Stimulated activated CD8-positive, alpha-beta memory T cell treated with anti-CD3 and anti-CD28 coated beads, Interleukin-7, amount 100 ng/mL, for 48 hours (primary cell): ENCODE results near the gene F9.
"Not testable (repeated sequence)": the region's sequence is repeated elsewhere in the genome, so short reads cannot be mapped to it uniquely, and the experiment has no call there.

Experiments used
- DNase-seq, 2 donors: peaks; one replicate each; pipeline ENCODE4 v3.0.0-alpha.2; 2020; ENCODE audit warnings: low read depth in 1 of 2; ENCODE audit errors: extremely low read depth in 1 of 2

Gene F9

DNA sequence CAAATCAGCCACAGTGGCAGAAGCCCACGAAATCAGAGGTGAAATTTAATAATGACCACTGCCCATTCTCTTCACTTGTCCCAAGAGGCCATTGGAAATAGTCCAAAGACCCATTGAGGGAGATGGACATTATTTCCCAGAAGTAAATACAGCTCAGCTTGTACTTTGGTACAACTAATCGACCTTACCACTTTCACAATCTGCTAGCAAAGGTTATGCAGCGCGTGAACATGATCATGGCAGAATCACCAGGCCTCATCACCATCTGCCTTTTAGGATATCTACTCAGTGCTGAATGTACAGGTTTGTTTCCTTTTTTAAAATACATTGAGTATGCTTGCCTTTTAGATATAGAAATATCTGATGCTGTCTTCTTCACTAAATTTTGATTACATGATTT is at the start of gene F9:
TSS of gene F9 (plus strand) at position 190 of the 400 bp plus-strand sequence. CDS start at position 216, 26 bp downstream.
- DNase-seq: no peak

DNA sequence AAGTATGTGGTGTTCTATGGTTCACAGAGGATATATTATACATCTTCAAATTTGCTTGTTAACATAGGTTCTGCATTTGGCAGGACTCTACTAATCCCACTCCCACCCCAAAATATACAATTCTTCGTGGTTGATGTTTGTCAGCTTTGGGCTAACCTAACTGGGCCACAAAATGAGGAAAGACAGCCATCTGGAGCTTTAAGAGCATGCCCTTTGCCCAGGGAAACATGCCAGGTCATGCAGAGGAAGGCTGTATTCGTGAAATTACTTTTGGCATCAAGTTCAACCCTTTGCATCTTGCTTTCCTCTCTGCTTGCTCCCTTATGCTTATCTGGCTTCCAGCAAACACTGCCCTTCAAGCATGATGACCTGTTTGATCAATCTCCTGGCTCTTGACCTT is 46.8 kb upstream of the F9 start:
- no peak for DNase-seq

DNA sequence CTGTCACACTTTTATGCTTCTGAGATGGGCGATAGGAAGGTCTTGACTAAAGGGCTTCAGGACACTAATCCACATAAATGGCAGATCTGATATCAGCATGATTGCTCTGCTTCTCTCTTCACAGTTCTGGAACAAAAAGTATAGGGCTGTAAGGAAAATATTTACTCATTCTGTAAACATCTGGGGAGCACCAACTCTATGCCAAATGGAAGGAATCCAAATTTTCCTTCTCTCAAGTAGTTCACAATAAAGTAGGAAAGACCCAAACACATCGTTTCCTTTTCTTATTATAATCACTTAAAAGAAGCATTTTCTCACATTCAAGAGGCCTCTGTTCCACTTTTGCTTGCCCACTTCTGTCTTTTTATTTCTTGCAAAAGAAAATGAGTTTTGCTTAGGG is 45.9 kb upstream of the F9 start:
- no peak for DNase-seq

DNA sequence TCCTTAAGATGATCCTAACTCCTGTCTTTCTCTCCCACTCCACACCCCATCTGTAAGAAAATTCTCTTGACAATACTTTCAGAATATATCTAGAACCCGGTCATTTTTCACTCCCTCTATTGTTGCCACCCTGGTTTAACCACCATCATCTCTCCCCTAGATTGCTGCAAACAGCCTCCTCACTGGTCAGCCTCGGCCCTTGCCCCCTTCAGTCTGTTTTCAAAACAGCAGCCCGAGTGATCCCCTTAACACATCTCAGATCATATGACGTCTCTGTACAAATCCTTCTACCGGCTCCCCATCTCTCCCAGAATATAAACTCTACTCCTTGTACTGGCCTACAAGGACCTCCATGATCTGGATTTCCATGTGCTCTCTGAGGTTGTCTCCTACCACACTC is 35.2 kb upstream of the F9 start:
- DNase-seq: no peak

DNA sequence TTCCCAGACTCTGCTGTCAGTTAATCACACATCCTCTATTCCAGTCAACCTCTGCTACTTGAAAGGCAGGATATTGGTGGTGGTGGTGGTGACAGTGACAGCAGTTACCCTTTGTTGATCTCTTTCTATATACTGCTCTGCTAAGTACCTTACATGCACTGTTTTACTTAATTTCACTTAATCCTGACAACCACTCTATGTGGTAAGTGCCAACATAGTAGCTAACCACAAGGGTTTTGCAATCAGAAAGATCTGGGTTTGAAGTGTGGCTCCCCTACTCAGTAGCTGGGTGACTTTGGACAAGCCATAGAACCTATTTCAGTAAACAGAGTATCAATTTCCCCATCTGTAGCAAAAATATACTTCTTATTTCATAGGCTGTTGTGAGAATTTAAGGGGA is 24.2 kb upstream of the F9 start:
- DNase-seq: no peak

DNA sequence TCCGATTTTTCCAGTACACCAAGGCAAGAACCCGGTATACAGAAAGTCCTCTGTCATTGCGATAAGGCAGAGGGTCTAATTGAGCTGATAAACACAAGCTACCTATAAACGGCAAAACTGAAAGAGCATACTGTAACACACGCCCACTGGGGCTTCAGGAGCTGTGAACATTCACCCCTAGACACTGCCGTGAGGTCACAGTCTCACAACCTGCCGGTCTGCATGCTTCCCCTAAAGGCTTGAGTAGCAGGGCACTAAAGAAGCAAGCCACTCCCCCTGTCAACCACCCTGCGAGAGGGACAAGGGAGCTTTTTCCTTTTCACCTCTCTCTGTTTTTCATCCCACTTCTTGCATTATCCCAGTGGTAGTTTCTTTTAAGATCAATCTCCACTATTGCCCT is 22.4 kb upstream of the F9 start:
- no peak for DNase-seq

DNA sequence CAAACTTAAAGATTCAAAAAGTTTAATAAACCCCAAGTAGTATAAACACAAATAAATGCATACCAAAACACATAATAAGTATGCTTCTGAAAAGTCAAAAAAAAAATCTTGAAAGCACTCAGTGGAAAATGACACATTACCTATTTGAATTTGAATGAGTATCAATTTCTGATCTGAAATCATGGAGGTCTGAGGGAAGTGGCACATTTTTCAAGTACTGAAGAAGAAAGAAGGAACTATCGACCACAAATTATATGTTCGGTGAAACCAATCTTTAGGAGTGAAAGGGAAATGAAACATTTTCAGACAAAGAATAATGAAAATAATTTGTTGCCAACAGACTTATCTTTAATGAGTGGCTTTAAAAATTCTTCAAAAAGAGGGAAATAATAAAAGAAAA is 12.1 kb upstream of the F9 start:
- no peak for DNase-seq

DNA sequence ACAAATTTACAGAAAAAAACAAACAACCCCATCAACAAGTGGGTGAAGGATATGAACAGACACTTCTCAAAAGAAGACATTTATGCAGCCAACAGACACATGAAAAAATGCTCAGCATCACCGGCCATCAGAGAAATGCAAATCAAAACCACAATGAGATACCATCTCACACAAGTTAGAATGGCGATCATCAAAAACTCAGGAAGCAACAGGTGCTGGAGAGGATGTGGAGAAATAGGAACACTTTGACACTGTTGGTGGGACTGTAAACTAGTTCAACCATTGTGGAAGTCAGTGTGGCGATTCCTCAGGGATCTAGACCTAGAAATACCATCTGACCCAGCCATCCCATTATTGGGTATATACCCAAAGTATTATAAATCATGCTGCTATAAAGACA is 1.7 kb upstream of the F9 start:
- DNase-seq: not testable (repeated sequence)

DNA sequence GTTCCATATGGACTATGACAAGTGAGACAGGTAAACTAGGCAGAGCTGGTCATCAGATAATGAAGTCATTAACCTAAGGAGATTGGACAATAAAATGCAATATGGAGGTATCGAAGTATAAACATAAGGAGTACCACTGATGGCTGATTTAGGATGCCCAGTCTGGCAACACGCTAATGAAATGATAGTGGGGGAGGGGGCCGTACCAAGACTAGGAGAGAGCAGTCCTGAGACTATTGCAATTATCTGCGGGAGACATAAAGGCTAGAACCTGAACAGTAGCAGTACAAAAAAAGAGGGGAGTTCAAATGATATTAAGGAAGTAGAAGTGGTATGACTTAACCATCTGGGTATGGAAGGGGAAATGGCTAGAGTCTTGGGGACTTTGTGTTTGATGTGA is 2.3 kb downstream of the F9 start:
- DNase-seq: no peak

DNA sequence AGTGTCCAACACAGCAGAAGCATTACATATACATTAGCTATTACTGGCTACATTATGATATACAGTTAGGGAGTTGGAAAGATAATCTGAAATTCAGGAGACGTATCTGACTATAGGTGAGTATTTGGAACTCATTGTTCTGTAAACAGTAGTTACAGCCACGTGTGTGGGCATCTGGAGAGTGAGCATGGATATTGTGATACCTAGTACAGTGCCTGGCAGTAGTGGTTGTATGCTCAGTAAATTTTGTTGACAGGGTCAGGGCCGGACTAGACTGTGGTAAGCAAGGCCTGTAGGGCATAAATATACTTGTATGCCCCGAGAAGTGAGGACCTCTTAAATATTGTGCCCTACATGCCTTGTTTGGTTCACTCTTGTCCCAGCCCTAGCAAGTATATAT is 2.9 kb downstream of the F9 start:
- no peak for DNase-seq

DNA sequence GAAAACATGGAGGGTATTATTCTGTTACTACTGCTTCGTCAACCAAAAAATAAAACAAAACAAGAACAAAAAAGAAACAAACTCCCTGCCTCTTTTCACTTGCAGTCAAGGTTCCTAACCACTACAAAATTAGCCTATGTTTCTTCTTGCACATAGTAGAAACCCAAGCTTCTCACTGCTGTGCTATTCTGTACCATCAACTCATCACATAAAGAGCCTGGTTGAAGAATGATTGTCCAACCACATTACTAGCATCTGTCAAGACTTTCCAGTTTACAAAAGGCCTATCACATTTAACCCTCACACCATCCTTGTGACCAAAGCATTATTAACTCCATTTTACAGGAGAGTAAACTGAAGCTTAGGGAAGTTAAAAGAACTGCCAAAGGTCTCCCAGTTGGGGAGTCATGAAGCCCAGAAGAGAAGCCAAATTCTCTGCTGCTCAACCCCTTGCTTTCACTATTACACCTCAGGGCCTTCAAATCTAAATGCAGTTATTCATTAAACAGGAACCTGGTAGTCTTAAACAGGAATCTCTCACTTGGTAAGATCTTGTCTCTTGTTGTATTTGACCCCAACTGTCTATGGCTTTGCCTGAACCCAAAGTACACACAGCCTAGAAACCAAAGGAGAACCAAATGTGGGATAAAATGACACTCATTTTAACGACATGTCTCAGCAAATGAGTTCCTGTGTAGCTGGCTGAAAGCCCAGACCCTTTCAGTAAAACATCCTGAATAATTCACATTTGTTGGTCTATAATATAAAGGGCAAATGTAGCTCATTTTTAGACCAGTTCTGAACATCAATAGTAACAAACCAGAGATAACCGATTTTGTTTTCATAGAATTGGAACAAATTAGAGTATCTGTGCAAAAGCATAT is 8.6 kb downstream of the F9 start:
- DNase-seq: no peak

DNA sequence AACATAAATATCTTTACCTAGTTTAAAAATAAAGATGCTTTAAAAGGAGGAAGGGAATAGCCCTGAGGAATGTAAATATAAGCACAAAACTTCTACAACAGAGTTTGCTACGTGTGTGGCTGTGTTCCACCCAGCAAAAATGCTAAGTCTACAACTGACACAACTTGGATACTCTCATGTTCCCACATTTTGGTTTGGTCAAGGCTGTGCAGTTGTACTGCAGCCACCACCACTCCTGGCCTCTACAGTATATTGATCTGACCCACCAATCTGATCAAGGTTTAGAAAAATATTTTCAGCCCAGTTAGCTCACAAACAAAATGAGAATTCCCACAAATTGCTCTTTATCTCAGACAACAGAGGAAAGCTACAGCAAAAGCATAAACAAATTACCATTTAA is 12.1 kb downstream of the F9 start:
- DNase-seq: no peak

DNA sequence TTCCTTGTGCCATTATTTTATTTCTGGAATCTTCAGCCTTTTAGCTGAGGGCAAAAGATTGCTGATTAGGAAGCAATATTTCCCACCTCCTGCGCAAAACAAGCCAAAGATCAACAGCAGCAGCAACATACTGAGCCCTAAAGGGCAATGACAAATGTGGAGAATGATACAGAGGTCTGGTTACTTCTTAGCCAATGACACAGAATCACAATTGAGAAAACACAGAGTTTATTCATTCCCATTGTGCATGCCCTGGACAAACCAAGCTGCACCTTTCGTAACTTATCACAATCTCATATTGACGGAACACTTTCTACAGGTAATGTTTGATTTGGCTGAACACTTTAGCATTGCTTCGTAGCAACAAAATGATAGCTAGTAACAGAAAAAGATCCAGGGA is 13.4 kb downstream of the F9 start:
- no peak for DNase-seq

DNA sequence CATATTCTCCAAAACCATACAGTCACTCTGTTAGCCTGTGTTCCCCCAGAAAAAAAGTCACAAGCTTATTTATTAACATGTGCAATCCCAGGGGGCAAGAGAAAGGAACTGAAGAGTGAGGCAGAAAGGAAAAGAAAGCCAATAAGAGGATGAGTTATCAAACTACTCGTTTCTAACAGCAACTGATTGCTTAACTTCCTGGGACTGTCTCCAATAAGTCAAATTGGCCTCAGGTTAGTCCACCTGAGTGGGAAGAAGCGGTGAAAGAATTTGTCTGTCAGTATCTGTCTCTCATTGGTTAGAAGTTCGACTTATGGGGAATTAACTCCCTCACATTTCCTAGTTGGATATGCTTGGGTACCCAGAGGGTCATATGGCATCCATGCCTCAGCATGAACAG is 14.1 kb downstream of the F9 start:
- DNase-seq: no peak

DNA sequence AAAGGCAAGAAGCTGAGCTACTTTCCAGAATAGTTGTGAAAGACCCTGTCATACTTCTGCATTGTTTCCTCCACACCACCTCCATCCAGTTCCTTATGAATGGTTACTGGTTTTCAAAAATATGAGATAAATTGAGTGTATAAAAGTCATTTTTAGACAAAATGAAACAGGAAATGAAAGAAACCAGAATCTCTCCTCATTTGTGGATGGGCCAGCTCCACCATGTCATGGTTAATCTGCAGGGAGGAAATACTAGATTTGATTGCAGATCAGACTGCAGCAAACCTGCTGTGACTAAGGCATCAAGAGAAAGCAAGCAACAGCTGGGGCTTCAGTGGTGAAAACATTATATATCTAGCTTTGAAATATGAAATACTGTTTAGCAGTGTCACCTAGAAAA is 23.8 kb downstream of the F9 start:
- no peak for DNase-seq

DNA sequence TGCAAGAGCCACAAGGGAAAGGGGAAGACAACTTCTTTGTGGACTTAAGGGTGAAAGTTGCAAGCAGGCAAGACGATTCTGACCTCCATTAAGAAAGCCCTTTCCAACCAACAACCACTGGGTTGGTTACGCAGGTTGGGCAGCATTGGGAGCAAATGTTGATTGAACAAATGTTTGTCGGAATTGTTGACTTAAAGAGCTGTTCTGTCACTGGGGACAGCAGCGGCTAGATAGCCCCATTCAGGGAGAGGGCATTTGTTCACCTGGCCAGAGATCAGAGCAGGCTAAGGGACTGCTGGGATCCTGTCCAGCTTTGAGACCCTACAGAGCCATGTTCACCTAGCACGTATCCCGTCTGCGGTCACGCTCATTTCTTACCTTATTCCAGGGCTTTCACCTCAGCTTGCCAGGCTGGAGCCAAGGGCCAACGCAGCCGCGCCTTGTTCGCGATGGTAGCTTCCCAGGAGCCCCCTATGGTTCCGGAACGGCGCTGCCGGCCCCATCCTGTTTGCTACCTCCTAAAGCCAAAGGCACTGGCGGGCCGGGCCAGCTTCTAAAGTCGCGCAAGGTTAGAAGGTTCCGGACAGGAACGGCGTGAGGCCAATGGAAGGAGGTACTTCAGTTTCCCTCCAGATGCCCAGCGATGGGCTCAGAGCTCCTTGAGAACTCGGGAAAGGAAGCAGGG is 24.6 kb downstream of the F9 start:
- DNase-seq: no peak

DNA sequence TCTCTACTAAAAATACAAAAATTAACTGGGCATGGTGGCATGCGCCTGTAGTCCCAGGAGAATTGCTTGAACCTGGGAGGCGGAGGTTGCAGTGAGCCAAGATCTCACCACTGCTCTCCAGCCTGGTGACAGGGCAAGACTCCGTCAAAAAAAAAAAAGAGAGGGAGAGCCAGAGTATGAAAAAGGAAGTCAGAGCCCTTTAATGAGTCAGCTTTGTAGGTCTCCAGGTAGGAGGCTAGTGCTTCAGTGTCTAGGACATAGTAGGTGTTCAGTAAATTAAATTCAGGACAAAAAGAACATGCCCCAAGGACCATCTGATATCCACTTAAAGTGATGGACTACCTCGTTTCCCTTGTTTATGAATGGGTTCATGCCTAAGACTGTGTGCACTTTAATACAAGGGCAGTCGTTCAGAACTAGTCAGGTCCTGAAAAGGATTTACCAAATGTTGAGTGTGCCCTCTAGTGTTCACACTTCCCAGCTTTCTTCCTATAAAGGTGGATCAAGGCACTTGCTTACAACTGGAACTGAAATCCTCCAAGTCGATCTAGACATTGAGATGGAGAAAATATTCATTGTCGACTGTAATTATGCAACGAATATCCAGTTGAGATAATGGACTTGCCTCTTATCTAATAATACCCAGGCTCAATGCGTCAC is 29.0 kb downstream of the F9 start:
- no peak for DNase-seq

DNA sequence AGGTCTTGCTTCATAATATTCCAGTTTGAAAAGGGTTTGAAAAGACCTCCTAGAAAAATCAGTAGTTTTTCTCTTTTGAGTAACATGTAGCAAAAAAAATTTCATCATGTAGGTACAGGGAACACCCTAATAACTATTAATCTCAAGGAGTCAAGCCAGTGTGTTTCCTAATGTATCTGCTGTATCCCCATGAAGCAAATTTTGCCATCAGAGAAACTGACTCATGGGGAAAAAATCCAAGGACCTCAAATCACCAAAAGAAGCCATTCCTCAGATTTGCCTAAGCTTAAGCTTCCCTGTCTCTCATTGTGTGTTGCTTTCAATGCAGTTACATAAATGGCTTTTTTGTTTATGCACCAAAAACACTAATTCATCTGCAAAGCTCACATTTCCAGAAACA is 29.7 kb downstream of the F9 start:
- no peak for DNase-seq

DNA sequence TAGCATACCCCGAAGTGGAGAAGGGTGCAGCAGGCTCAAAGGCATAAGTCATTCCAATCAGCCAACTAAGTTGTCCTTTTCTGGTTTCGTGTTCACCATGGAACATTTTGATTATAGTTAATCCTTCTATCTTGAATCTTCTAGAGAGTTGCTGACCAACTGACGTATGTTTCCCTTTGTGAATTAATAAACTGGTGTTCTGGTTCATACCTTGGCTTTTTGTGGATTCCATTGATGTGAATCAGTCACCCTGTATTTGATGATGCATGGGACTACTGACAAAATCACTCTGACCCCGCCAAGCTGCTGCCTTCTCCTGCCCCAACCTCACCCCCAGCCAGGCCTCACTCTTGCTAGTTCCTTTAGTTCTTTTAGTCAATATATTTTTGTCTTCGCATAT is 32.7 kb downstream of the F9 start:
- DNase-seq: no peak

DNA sequence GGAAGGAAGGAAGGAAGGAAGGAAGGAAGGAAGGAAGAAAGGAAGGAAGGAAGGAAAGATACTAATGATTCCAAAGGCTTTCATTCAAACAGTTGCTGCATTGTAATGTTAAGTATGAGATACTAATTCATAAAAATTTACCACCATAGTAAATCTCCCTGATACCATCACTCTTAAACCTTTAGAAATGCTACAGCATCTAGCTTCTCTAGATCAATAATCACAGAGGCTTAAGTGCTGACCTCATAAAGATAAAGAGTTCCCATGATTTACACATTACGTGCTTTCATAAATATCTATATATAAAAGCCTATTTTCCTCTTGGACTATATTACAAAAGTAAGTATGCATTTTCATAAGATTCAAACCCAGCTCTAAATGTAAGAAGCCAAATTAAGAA is 36.4 kb downstream of the F9 start:
- no peak for DNase-seq

DNA sequence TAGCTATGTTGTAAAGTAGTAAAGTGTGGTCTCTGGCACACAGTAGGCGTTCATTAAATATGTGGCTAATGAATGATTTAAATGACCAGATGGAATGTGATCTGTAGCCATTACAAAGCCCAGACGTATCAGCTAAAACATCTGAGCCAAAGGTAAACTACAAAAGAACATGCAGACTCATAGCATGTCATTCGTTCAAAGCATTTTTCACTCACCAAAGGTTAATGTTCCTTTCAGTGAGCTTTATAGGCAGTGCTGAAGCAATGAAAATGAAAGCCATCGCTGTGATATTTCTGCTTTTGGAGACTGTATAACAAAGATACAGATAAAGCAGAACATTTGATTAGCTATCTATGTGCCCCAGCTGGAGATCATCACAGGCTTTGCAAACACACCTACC is 50.5 kb downstream of the F9 start:
- no peak for DNase-seq

DNA sequence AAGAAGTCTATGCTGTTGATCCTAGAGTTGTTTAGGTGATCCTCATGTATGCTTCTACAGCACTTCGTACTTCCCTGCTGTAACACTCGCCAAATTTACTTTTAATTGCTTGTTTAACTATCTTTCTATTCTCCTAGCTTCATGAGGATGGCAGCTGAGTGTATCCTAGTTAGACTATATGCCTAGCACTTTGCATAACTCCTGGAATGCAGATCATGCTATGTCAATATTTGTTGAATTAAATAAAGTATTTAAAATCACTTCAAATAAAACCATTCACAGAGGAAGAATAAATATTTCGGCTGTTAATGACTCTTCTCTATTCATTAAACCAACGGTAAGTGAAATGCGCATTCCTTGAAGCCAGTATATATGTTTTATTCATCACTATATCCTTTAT is 55.1 kb downstream of the F9 start:
- DNase-seq: no peak
